Kidney epithelial cell (primary cell): Measurements from ENCODE around the gene HHAT. TPM values are rescaled to one million over a fixed set of nuclear protein-coding genes. Genes with fewer than 3 reads are reported as not detected.

Experiments
- DNase-seq: peaks from one replicate; pipeline ENCODE4 v3.0.0-alpha.2; 2010; ENCODE audit warnings: low read depth
- H3K27me3 ChIP-seq: 2 replicates; pipeline ENCODE4 v1.6.0; 2011; ENCODE audit warnings: low read length; ENCODE audit not compliant: control insufficient read depth, insufficient read depth
- H3K36me3 ChIP-seq: 2 replicates; pipeline ENCODE4 v1.5.1; 2011; ENCODE audit warnings: low read length; ENCODE audit not compliant: control insufficient read depth, insufficient read depth
- H3K4me3 ChIP-seq: 2 replicates; pipeline ENCODE4 v1.5.1; 2011; ENCODE audit warnings: low read depth, mild to moderate bottlenecking, control low read depth, low read length
- CTCF ChIP-seq: IDR thresholded peaks from 2 replicates; pipeline ENCODE4 v1.5.1; 2011; ENCODE audit warnings: mild to moderate bottlenecking, moderate library complexity, low read length, control low read depth, inconsistent platforms; ENCODE audit not compliant: insufficient read depth, poor library complexity, severe bottlenecking
- total RNA-seq: library from RNA; depleted of rRNA; stranded (reverse); fragments of >200 nt; gene quantifications from 2 replicates; pipeline ENCODE4 v1.2.3, GENCODE V29; 2015

Gene HHAT
- total RNA-seq, 1 donor from 2014 or later: 15.0 TPM

GRCh38 chr1:210456731-210457255 lies 128.1 kb downstream of the HHAT start:
- DNase-seq: no peak
- no peaks in the 10 kb centered on the region for H3K27me3 ChIP-seq
- TF ChIP-seq CTCF: no peak
- no peak overlapping the region for H3K4me3 ChIP-seq
- H3K36me3 ChIP-seq: no peaks in the 10 kb centered on the region

DNA sequence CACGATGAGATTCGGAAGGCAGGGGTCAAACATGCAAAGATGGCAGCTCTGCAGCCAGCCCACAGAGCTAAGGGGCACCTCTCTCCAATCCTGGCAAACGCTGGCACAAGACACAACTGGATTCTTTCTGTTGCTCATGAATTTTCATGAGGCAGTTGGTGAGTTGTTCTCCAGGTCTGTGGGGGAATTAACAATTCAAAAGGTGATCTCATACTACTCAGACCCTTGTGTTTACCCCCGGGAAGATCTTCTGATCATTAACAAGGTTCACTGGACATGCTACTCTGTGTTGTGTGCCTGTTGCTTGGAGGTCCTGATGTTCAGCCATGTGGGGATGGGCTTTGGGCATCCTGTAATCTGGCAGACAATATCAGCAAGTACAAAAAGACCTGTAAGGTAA lies 128.9 kb downstream of the HHAT start:
- Histone ChIP-seq H3K27me3 (no peaks in the 10 kb centered on the region), H3K4me3 (no peak overlapping the region), H3K36me3 (no peaks in the 10 kb centered on the region)
- TF ChIP-seq CTCF: no peak
- DNase-seq: peak; percentile 63

DNA sequence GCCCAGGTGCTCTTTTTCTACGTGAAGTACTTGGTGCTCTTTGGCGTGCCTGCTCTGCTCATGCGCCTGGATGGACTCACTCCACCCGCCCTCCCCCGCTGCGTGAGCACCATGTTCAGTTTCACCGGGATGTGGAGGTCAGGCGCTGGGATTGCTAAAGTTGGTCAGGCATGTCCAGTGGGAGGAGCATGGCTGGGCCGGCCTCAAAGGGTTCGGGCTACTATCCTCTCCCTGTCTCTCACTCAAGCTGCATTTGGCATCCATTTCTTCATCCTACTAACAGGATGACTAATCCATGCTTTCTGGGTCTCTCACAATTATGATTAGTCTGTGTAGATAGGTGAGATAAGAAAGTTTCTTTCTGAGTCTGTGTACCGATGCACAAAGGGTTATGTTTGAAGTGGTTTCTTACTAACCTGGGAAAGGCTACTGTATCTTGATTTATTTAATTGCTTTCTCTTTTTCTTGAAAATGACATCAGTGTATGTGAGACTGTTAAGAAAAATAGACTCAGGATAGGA lies 135.9 kb downstream of the HHAT start:
- TF ChIP-seq CTCF: no peak
- H3K27me3 ChIP-seq: no peaks in the 10 kb centered on the region
- H3K36me3 ChIP-seq: no peaks in the 10 kb centered on the region
- no peak overlapping the region for H3K4me3 ChIP-seq
- DNase-seq: peak; percentile 85

DNA sequence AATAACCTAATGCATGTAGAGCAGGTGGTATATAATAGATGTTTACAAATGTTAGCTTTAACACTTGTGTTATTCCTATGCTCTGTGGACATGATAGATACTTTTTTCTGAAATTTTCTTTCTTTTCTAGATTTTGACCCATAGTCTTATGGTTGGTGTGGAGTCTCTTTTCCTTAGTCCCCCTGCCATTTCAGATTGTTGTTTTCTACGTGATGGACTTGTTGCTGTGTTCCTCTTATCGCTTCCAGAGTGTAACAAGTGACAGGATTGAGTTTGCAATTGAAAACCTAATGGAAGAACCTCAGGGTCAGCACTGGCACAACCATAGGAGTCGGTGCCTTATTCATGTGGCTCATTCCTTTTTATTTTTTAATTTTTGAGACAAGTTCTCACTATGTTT lies 136.4 kb downstream of the HHAT start:
- Histone ChIP-seq H3K36me3 (no peaks in the 10 kb centered on the region), H3K27me3 (no peaks in the 10 kb centered on the region), H3K4me3 (no peak overlapping the region)
- no peak for DNase-seq
- no peak for TF ChIP-seq CTCF

DNA sequence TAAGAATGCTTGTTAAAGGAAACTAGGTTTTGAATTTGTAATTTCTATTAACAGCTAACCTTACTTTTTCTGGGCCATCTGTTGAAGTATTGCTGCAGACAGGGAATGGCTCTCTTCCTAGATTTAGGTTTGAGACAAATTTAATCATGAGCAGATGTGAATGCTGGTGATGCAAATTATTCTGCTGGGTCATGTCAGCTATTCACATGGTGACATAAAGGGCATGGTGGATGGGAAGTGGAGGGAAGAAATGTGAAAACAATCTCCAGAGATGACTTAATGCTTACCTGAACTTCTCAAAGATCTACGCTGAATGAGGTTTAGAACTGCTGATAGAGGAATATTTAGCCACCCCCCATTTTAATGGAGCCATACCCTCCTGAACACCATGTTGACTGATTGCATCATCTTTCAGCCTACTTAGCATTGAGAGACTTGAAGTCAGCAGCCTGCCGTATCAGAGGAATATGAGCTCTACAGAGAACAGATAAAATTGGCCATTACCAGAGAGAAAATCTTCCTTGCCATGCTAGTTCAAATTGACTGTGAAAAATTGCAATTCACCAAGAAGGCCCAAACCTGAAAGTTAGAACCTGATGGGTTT lies 138.8 kb downstream of the HHAT start:
- Histone ChIP-seq H3K27me3 (no peaks in the 10 kb centered on the region), H3K36me3 (no peaks in the 10 kb centered on the region), H3K4me3 (no peak overlapping the region)
- DNase-seq: no peak
- no peak for TF ChIP-seq CTCF

DNA sequence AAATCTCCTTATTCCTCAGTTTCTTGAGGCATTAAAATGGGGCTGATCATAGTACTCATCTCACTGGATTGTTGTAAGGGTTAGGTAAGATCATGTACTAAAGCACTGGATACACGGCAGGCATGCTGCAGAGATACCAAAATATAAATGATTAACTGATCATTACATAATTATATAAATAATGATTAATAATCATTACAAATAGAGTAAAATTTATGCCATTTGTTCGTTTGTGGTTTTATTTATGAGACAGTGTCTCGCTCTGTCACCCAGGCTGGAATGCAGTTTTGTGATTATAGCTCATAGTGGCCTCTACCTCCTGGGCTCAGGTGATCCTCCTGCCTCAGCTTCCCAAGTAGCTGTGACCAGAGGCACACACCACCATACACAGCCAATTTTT lies 140.7 kb downstream of the HHAT start:
- no peaks in the 10 kb centered on the region for H3K27me3 ChIP-seq
- no peaks in the 10 kb centered on the region for H3K36me3 ChIP-seq
- DNase-seq: no peak
- no peak for TF ChIP-seq CTCF
- no peak overlapping the region for H3K4me3 ChIP-seq
